NCI-H2107 treated with DMSO at 0.1 percent for 48 hours (cell line): ENCODE measurements around the gene SIGLEC9.

Source experiments
- DNase-seq: peaks from one replicate; lab custom pipeline; 2025; ENCODE audit not compliant: unreplicated experiment; lab: John Stamatoyannopoulos, UW

SIGLEC9 gene

GRCh38 chr19:51124729-51125128, at the start of gene SIGLEC9:
SIGLEC9 (plus strand) TSS chr19:51124906; CDS start chr19:51124975, 69 bp downstream.
- DNase-seq = no peak

DNA sequence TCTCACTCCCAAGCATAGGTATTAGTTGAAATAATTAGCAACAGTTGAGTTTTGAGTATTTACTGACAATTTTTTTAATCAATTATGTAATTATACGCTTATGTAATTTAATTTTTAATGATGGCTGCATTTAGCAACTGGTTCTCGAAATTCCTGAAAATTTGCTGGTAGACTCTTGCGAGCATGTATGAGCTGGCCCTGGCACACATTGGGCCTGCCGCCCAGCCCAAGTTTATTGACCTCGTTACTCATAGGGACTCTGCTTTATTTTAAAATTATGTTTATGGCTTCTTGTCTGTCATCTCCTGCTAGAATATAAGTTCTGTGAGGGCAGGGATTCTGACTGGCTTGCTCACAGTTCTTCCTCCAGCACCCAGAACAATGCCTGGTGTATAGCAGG, 48.7 kb upstream of the SIGLEC9 start:
- no peak for DNase-seq

- DNase-seq = no peak
These were observed 48.0 kb upstream of the SIGLEC9 start for GRCh38 chr19:51076631-51077213.

- DNase-seq = no peak
These were observed 46.6 kb upstream of the SIGLEC9 start for GRCh38 chr19:51078104-51078503.

DNA sequence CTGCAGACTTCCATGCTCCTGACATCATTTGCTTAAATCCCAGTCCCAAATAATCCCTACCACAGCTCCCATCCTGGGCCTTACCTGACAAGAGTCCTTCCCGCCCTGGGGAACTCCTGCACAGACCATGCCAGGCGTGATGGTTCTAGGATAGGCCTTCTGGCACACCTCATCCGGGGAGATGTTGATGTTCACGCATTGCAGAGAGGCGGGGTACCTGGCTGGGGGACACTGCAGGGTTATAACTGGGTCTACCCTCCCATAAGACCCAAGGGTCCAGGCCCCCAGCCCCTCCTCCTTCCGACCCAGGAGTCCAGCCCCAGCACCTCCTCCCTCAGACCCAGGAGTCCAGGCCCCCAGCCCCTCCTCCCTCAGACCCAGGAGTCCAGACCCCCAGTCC, 46.0 kb upstream of the SIGLEC9 start:
- no peak for DNase-seq

GRCh38 chr19:51079481-51080110, 45.1 kb upstream of the SIGLEC9 start:
- DNase-seq = no peak

- DNase-seq = no peak
These were observed 43.2 kb upstream of the SIGLEC9 start for GRCh38 chr19:51081476-51081875.

- DNase-seq = no peak
These were observed 42.1 kb upstream of the SIGLEC9 start, which contains the start of gene KLK14 for GRCh38 chr19:51082611-51083010. KLK14 (minus strand) TSS chr19:51082887; CDS start chr19:51082614, 273 bp downstream.

DNA sequence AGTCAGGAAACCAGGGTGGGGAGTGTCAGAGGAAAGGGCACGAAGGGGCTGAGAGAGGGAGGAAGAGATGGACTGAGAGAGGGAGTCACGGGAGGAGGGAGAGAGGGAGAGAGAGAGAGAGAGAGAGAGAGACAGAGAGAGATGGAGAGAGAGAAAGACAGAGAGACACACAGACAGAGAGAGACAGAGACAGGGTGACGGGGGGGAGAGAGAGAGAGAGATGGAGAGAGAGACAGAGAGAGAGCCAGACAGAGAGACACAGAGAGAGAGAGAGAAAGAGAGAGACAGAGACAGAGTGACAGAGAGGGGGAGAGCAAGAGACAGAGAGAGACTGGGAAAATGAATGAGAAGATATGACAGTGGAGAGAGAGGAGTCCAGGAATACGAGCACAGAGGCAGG, 41.5 kb upstream of the SIGLEC9 start:
- DNase-seq = no peak

DNA sequence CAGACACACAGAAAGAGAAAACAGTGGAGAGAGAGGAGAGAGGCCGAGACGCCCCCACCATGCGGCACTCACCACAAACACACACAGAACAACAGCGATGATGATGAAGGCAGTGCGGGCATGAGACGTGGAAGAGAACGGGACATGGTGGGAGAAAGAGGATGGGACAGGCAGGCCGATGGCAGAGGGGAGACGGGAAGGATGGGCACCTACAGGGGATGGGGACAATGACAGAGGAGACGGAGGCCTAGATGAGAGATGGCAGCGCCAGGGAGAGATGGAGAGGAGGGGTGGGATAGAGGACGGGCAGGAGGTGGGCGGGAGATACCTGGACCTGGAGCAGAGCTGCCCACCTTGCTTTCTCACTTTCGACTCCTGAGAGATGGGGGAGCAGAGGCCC, 40.9 kb upstream of the SIGLEC9 start:
- no peak for DNase-seq

- DNase-seq = no peak
These were observed 40.2 kb upstream of the SIGLEC9 start for GRCh38 chr19:51084505-51084904.

DNA sequence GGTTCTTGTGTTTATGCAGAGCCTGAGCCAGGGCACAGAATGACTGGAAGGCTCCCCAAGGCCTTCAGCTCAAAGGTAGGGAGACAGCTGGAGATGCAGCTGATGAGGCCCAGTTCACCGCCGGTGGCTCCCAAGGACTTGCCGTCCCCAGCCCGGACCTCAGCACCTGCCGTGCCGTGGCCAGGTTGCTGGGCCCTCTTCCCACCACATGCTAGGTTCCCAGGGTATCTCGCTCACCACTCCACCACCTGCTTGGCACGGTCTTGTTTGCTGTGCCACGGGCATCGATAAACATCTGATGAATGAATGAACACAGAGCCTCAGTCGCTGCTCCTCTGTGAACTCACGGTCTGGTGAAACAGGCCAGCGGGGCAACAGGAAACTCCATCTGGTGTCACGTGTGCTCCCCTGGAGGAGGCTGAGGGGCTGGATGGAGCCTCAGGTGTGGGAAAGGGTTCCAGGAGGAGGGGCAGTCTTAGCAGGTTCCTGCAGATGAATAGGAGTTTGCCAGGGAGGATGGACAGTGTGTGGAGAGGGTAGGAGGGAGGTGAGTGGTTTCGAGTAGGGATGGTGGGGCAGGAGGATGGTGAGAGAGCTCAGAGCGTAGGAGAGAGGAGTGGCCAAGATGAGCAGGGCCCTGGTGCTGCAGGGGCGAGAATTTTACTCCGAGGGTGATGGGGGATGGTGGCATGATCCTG, 38.4 kb upstream of the SIGLEC9 start:
- DNase-seq = peak; percentile 29

GRCh38 chr19:51089786-51090185, 34.9 kb upstream of the SIGLEC9 start:
- DNase-seq = no peak

DNA sequence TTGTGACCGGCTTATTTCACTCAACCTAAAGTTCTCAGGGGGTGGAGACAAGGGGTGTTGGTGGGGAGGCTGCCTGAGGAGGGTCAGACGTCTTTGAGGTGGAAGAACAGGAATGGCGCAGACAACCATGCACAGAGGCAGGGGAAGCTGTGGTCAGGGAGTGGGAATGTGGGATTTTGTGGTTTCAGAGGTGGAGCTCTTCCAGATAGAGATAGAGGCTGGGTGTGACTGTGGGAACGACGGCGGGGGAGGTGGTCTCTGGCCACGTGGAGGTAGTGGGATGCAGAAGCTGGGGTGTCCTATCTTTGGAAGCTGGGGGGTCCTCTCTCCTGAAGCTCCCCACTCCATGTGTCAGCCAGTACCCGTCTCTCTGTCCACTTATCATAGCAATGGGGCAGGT, 34.2 kb upstream of the SIGLEC9 start:
- DNase-seq = no peak

DNA sequence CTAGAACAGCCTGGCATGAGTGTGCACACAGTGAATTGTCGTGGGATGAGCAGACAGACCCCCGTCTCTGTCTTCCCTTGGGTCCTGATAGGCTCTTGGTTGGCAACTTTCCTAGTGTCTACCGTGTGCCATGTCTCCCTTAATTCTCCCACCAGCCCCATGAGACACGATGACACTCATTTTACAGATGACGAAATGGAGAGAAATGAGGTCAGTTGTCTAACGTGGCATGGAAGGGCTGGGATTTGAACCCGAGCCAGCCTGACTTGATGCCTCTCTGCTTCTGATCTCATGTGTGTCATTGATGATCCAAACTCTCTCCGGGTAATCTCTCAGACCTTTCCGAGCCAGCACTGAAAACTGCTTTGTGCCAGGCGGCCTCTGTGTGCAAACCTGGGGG, 33.6 kb upstream of the SIGLEC9 start:
- DNase-seq = no peak

DNA sequence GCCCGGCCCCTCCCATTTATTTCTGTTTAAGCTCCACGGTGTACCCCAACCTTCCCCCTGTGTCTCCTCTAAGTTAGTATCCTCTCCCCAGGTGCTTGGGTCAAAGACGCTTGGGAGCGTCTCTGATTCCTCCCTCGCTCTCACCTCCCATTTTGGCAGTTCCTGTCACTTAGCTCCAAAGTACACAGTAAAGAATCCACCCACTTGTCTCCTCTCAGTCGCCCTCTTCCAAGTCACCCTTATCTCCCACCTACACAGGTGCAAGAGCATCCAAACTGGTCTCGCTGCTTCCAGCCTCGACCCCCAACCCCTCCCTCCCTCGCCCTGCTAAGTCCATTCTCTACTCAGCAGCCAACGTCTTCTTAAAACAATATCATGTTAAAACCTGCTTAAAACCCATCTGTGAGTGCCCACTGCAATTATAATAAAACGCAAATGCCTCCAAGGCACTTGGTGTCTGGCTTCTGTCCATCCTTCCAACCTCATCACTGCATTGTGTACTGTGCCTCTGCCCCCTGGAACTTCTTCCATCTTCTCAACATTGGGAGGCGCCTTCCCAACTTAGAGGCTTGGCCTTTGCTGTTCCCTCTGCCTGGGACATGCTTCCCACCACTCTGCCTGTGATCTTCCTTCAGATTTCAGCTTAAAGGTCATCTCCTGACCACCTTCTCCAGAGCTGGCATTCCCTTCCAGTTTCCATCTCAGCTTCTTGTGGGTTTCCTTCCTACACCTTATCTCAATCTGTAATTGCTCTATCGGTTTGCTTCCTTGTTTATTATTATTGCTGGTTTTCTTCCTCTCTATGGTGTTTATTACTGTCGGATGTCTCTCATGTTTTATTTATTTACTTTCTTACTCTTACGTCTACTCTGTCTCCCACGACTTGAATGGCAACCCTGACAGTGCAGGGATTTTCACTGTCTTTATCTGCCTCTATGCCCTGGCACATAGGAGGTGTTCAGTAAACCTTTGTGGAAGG, 32.5 kb upstream of the SIGLEC9 start:
- DNase-seq = no peak

DNA sequence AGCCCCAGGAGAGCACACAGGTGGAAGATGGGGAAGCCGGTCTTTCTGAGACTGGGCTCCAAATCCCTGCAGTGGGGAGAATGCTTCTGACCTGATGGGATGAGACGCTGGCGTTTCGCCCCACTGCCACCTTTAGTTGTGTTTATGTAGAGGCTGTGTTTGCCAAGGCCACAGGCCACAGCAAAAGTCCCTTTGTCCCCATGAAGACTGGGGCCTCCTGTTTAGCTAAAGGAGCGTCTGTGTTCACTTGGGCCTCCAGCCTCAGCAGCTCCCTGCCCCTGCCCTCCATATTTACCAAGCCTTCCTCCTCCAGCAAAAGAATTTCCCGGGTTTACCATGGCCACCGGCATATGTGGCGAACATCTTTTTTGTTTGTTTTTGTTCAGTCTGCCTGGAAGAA, 31.6 kb upstream of the SIGLEC9 start:
- DNase-seq = no peak

- DNase-seq = no peak
These were observed 31.0 kb upstream of the SIGLEC9 start for GRCh38 chr19:51093510-51094345.

GRCh38 chr19:51094696-51095279, 29.9 kb upstream of the SIGLEC9 start:
- no peak for DNase-seq
